BLaER1 (cell line): Measurements from ENCODE around the gene C1QTNF5.

Experiments used
- H3K27ac ChIP-seq: shearing (Covaris generic); formaldehyde crosslinking; 2 replicates; pipeline ENCODE4 v1.8.1; 2022
- H3K27me3 ChIP-seq: shearing (Covaris generic); formaldehyde crosslinking; 2 replicates; pipeline ENCODE4 v1.8.1; 2022
- H3K36me3 ChIP-seq: shearing (Covaris generic); formaldehyde crosslinking; 2 replicates; pipeline ENCODE4 v1.8.1; 2022
- H3K4me1 ChIP-seq: shearing (Covaris generic); formaldehyde crosslinking; 2 replicates; pipeline ENCODE4 v1.8.1; 2022
- H3K4me2 ChIP-seq: shearing (Covaris generic); formaldehyde crosslinking; 2 replicates; pipeline ENCODE4 v1.8.1; 2022
- H3K4me3 ChIP-seq: shearing (Covaris generic); formaldehyde crosslinking; 2 replicates; pipeline ENCODE4 v1.8.1; 2022
- H3K9ac ChIP-seq: shearing (Covaris generic); formaldehyde crosslinking; 2 replicates; pipeline ENCODE4 v1.8.1; 2022
- H3K9me3 ChIP-seq: shearing (Covaris generic); formaldehyde crosslinking; 2 replicates; pipeline ENCODE4 v1.8.1; 2022
- H4K20me1 ChIP-seq: shearing (Covaris generic); formaldehyde crosslinking; 2 replicates; pipeline ENCODE4 v1.8.1; 2022
- Cebpa-rat ChIP-seq: shearing (Covaris generic); IDR thresholded peaks from 2 replicates; pipeline ENCODE4 v1.8.1; 2022

Gene C1QTNF5

DNA sequence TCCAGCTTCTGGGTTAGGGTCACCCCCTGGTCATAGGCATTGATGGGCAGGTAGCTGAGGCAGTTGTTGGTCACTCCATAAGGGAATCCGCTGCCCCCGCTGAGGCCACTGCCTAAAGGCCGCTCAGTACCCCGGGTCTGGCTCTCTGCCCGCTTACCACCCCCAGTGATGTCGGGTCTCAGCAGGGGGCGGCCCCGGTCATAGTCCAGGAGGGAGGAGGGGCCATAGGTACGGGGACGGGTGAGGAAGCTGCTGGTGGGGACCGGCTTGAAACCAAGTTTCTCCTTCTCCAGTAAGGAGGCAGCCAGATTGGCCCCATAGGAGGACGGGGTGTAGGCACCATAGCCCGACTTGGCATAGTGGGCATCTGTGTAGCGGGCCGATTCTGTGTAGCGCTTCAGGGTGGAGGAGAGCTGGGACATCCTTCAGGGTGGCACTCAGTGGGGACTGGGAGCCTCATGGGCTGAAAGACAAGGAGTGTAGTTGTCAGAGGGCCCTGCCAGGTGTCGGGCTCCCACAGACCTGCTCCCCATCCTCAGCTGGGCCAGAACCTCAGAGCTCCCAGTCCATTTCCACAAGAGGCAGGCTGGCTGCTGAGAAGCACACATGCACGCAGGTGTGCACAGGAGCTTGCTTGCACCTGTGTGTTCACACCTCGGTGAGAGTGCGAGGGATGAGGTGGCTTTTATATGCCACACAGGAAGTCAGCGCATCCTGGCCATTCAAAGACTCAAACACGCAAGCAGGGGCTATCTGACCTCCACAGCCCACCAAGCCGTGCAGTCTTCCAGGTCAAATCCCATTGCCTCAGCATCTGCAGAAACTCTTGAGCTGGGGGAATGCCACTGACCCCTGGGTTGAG lies 32.6 kb upstream of the C1QTNF5 start:
- no peaks in the 10 kb centered on the region for H3K36me3 ChIP-seq
- peaks cover 80% of the 10 kb centered on the region for H3K4me1 ChIP-seq
- H3K9ac ChIP-seq = no peak overlapping the region
- no peak for TF ChIP-seq Cebpa-rat
- peak overlapping the region; percentile 55 for H3K4me2 ChIP-seq
- H3K27ac ChIP-seq = no peak overlapping the region
- no peak overlapping the region for H3K4me3 ChIP-seq
- no peaks in the 10 kb centered on the region for H4K20me1 ChIP-seq
- H3K27me3 ChIP-seq = no peaks in the 10 kb centered on the region
- H3K9me3 ChIP-seq = no peaks in the 10 kb centered on the region

- Histone ChIP-seq H3K9ac (no peak overlapping the region), H3K36me3 (no peaks in the 10 kb centered on the region), H3K4me3 (no peak overlapping the region), H3K27me3 (no peaks in the 10 kb centered on the region), H3K9me3 (no peaks in the 10 kb centered on the region), H3K27ac (no peak overlapping the region), H3K4me1 (peaks cover 82% of the 10 kb centered on the region), H3K4me2 (peak overlapping the region; percentile 41), H4K20me1 (no peaks in the 10 kb centered on the region)
- TF ChIP-seq Cebpa-rat = no peak
Observed at GRCh38 chr11:119372260-119373058, 31.8 kb upstream of the C1QTNF5 start.

- no peaks in the 10 kb centered on the region for H4K20me1 ChIP-seq
- H3K36me3 ChIP-seq = no peaks in the 10 kb centered on the region
- TF ChIP-seq Cebpa-rat = no peak
- H3K27me3 ChIP-seq = no peaks in the 10 kb centered on the region
- no peak overlapping the region for H3K27ac ChIP-seq
- no peak overlapping the region for H3K9ac ChIP-seq
- H3K9me3 ChIP-seq = no peaks in the 10 kb centered on the region
- no peak overlapping the region for H3K4me3 ChIP-seq
- H3K4me1 ChIP-seq = peaks cover 82% of the 10 kb centered on the region
- H3K4me2 ChIP-seq = peak overlapping the region; percentile 41
Observed at GRCh38 chr11:119371778-119372182, 31.1 kb upstream of the C1QTNF5 start.

DNA sequence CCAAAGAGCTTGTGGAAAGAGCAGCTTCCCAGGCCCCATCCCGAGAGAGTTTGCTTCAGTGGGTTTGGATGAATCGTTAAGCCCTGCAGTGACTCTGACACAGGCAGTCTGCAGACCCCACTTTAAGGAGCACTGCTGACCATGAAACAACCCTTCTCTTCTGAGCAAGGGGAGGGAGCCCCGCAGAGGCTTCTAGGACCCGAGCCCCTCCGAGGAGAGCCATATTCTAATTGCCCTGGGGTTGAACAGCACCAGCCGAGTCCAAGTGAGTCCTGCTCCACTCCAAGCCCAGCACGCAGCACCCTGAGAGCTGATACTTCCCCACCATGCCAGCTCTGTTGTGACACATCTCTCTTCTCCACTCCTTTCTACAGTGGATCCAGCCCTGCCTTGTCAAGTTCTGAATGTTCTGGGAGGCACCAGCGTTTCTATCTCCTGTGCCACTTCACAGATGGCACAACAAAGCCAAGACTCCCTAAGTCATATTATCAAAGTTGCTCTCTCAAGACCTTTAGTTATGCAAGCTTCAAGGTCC lies 30.5 kb upstream of the C1QTNF5 start:
- Histone ChIP-seq H3K36me3 (no peaks in the 10 kb centered on the region), H3K9ac (no peak overlapping the region), H3K4me3 (no peak overlapping the region), H4K20me1 (no peaks in the 10 kb centered on the region), H3K27me3 (no peaks in the 10 kb centered on the region), H3K4me2 (peak overlapping the region; percentile 41), H3K4me1 (peaks cover 77% of the 10 kb centered on the region), H3K27ac (peak overlapping the region; percentile 16; the same call in 1 of the 2 replicates), H3K9me3 (no peaks in the 10 kb centered on the region)
- TF ChIP-seq Cebpa-rat = no peak

GRCh38 chr11:119370486-119371046 lies 29.9 kb upstream of the C1QTNF5 start:
- Histone ChIP-seq H3K9ac (no peak overlapping the region), H3K9me3 (no peaks in the 10 kb centered on the region), H4K20me1 (no peaks in the 10 kb centered on the region), H3K4me3 (no peak overlapping the region), H3K4me2 (peak overlapping the region; percentile 41), H3K27ac (peak overlapping the region; percentile 16; the same call in 1 of the 2 replicates), H3K36me3 (no peaks in the 10 kb centered on the region), H3K27me3 (no peaks in the 10 kb centered on the region), H3K4me1 (peaks cover 76% of the 10 kb centered on the region)
- no peak for TF ChIP-seq Cebpa-rat

DNA sequence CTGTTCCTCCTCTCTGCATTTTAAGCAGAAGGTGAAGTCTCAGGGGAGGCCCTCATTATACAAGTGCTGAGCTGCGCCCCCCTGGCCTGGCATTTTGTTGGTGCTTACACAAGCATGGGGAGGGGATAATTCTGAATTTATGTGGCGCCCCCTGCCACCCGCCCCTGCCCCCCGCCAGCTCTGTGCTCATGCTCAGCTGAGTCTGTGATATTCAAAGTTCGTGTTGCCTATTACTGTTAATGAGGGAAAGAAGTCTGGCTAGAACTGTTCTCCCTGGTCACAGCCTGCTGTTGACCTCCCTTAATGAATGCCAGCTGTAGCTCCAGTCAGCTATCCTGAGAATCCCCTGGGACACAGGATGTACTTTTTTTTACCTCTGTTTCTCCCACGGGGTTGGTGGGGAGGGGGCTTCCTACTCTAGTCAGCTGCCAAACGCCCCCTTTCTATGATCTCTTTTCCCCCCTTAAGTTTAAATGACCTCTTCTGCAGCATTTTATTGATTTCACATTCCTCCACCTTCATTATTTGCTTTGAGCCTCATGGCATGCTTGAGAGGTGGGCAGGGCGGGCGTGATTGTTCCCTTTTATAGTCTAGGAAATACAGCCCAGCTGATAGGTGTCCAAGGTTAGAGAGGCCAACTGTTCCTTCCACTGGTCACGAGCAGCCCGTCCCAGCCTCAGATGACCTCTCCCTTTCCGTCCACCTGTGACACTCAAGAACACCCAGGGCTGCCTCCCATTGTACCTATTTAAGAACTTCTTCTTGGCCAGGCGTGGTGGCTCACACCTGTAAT lies 28.6 kb upstream of the C1QTNF5 start:
- Histone ChIP-seq H3K4me3 (no peak overlapping the region), H3K27ac (no peak overlapping the region), H3K9me3 (no peaks in the 10 kb centered on the region), H3K4me1 (peaks cover 86% of the 10 kb centered on the region), H3K4me2 (peak overlapping the region; percentile 66), H3K36me3 (no peaks in the 10 kb centered on the region), H4K20me1 (no peaks in the 10 kb centered on the region), H3K9ac (no peak overlapping the region), H3K27me3 (peaks cover 6% of the 10 kb centered on the region; the same call in 1 of the 2 replicates)
- TF ChIP-seq Cebpa-rat = no peak

DNA sequence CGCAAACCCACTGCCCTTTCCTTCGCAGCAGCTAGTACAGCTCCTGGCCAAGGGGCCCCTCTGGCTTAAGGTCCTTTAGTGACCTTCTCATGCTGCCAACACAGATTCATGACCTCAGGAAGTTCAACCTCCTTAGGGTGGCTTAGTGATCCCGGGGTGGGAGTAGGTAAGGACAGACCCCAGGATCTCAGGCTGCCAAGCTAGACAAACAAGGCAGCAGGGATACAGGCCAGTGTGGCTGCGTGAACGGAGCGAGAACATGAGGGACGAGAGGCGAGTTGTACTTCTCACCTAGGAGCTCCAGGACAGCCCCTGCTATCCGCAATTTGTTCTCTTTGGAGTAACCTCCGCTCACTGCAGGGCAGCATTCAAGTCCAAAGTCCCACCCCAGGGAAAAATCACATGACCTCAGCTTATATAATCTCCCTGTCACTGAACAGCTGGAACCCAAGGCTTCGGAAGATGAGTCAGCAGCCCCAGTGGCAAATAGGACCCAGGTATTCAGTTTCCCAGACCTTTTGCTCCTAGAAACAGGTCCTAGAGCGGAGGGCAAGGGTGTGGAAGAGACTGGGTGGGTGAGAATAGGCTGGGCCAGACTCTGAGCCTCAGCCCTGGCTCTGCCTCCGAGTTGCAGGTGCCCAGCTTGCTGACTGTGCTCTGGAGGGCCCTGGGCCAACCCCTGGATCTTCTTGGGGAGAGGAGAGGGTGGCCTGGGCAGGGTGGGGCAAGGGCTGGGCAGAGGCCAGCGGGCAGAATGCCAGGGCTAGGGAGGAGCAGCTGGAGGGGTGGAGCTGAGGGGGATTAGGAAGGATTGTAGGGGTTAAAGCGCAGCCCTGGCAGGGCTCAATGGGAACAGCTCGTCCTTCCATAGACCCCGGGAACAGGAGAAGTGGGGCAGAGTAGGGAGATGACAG lies 27.7 kb upstream of the C1QTNF5 start:
- Histone ChIP-seq H3K4me3 (no peak overlapping the region), H3K27ac (0 out of 2 replicates have a peak overlapping the region, but pooled peaks have one; percentile 1), H4K20me1 (0 out of 2 replicates have a peak, but pooled peaks cover 2% of the 10 kb centered on the region), H3K4me1 (peaks cover 83% of the 10 kb centered on the region), H3K9me3 (no peaks in the 10 kb centered on the region), H3K9ac (no peak overlapping the region), H3K36me3 (no peaks in the 10 kb centered on the region), H3K4me2 (peak overlapping the region; percentile 66), H3K27me3 (peaks cover 15% of the 10 kb centered on the region)
- TF ChIP-seq Cebpa-rat = no peak

- no peaks in the 10 kb centered on the region for H3K36me3 ChIP-seq
- TF ChIP-seq Cebpa-rat = no peak
- H3K4me2 ChIP-seq = peak overlapping the region; percentile 66
- H4K20me1 ChIP-seq = 0 out of 2 replicates have a peak, but pooled peaks cover 8% of the 10 kb centered on the region
- no peak overlapping the region for H3K4me3 ChIP-seq
- peaks cover 87% of the 10 kb centered on the region for H3K4me1 ChIP-seq
- no peaks in the 10 kb centered on the region for H3K9me3 ChIP-seq
- H3K27ac ChIP-seq = no peak overlapping the region
- H3K9ac ChIP-seq = no peak overlapping the region
- H3K27me3 ChIP-seq = peaks cover 21% of the 10 kb centered on the region
Observed at GRCh38 chr11:119367661-119368120, 27.0 kb upstream of the C1QTNF5 start.
